Vagina (tissue), 2 donors: Measurements from ENCODE around the gene RAC3. TPM values are rescaled to one million over a fixed set of nuclear protein-coding genes. Genes with fewer than 3 reads are reported as not detected.

Source experiments
- DNase-seq, 2 donors: peaks; one replicate each; pipeline ENCODE4 v3.0.0-alpha.2; 2017; ENCODE audit errors: extremely low spot score in 2 of 2
- H3K27ac ChIP-seq: fragments of 200-600 bp; sonication (generic); one replicate; pipeline ENCODE4 v1.5.1; 2019
- H3K27me3 ChIP-seq: fragments of 200-600 bp; sonication (generic); one replicate; pipeline ENCODE4 v1.5.1; 2019
- H3K36me3 ChIP-seq, 2 donors: fragments of 200-600 bp; sonication (generic); one replicate each; pipeline ENCODE4 v1.5.1; 2017 to 2019
- H3K4me1 ChIP-seq: fragments of 200-600 bp; sonication (generic); one replicate; pipeline ENCODE4 v1.5.1; 2019
- H3K4me3 ChIP-seq, 2 donors: fragments of 200-600 bp; sonication (generic); 1 replicate in 1 of 2; 2 replicates in 1 of 2; pipeline ENCODE4 v1.5.1; 2016 to 2019
- H3K9me3 ChIP-seq: fragments of 200-600 bp; sonication (generic); one replicate; pipeline ENCODE4 v1.5.1; 2019
- CTCF ChIP-seq, 3 experiments: fragments of 450-650 bp in 2 of 3; fragments of 200-600 bp in 1 of 3; sonication (generic) in 1 of 3; IDR thresholded peaks; one replicate each; pipeline ENCODE4 v1.5.1; 2017 to 2019; ENCODE audit warnings: antibody characterized with exemption in 3 of 3, mild to moderate bottlenecking in 2 of 3, moderate library complexity in 2 of 3
- POLR2A ChIP-seq, 2 donors: fragments of 450-650 bp; IDR thresholded peaks; one replicate each; pipeline ENCODE4 v1.6.1; 2017; ENCODE audit warnings: antibody characterized with exemption in 2 of 2, mild to moderate bottlenecking in 2 of 2, moderate library complexity in 2 of 2
- POLR2AphosphoS5 ChIP-seq, 2 donors: sonication (generic); formaldehyde crosslinking; IDR thresholded peaks; one replicate each; pipeline ENCODE4 v1.9.0; 2017; ENCODE audit warnings: antibody characterized with exemption in 2 of 2, mild to moderate bottlenecking in 2 of 2, low read depth in 1 of 2; ENCODE audit not compliant: insufficient read depth in 1 of 2
- intact Hi-C: fragments of 100-400 bp; cut with DNase I; formaldehyde crosslinking; loops from one replicate; pipeline ENCODE4 v1.15.1; 2023
- total RNA-seq: library from RNA; depleted of rRNA; stranded (reverse); fragments of >200 nt; gene quantifications from one replicate; pipeline ENCODE4 v1.2.3, GENCODE V29; 2016

Gene RAC3
- total RNA-seq, 1 donor from 2014 or later = 12.8 TPM

GRCh38 chr17:82004517-82005455 is 26.7 kb upstream of the RAC3 start:
- Histone ChIP-seq H3K36me3 (no peaks in the 10 kb centered on the region), H3K4me1 (peaks cover 50% of the 10 kb centered on the region), H3K27me3 (no peaks in the 10 kb centered on the region), H3K27ac (peak overlapping the region; percentile 74), H3K9me3 (no peaks in the 10 kb centered on the region), H3K4me3 (no peak overlapping the region)
- intact Hi-C loops = no loop called here
- DNase-seq = no peak
- TF ChIP-seq CTCF (IDR thresholded peaks at IDR 0.05) (no peak), POLR2A (IDR thresholded peaks at IDR 0.05) (no peak), POLR2AphosphoS5 (IDR thresholded peaks at IDR 0.05; ENCODE audit: insufficient read depth in 1 of 2, low read depth in 1 of 2) (no peak)

GRCh38 chr17:82005701-82006348 is 25.7 kb upstream of the RAC3 start:
- Histone ChIP-seq H3K27me3 (no peaks in the 10 kb centered on the region), H3K4me1 (peaks cover 50% of the 10 kb centered on the region), H3K4me3 (no peak overlapping the region), H3K27ac (no peak overlapping the region), H3K9me3 (no peaks in the 10 kb centered on the region), H3K36me3 (no peaks in the 10 kb centered on the region)
- no peak for TF ChIP-seq POLR2A (IDR thresholded peaks at IDR 0.05)
- no peak for TF ChIP-seq CTCF (IDR thresholded peaks at IDR 0.05)
- no peak for TF ChIP-seq POLR2AphosphoS5 (IDR thresholded peaks at IDR 0.05; ENCODE audit: insufficient read depth in 1 of 2, low read depth in 1 of 2)
- DNase-seq = no peak
- intact Hi-C loops = no loop called here

GRCh38 chr17:82006468-82007227 is 24.8 kb upstream of the RAC3 start:
- intact Hi-C loops = no loop called here
- TF ChIP-seq POLR2AphosphoS5 (IDR thresholded peaks at IDR 0.05; ENCODE audit: insufficient read depth in 1 of 2, low read depth in 1 of 2) (peak in 1 of 2 donors; percentile 24), CTCF (IDR thresholded peaks at IDR 0.05) (no peak)
- Histone ChIP-seq H3K9me3 (no peaks in the 10 kb centered on the region), H3K4me1 (peaks cover 50% of the 10 kb centered on the region), H3K4me3 (no peak overlapping the region), H3K27ac (peak overlapping the region; percentile 51), H3K36me3 (no peaks in the 10 kb centered on the region), H3K27me3 (no peaks in the 10 kb centered on the region)
- no peak for DNase-seq

- no peak for TF ChIP-seq POLR2A (IDR thresholded peaks at IDR 0.05)
- TF ChIP-seq CTCF (IDR thresholded peaks at IDR 0.05) = no peak
- no peak for TF ChIP-seq POLR2AphosphoS5 (IDR thresholded peaks at IDR 0.05; ENCODE audit: insufficient read depth in 1 of 2, low read depth in 1 of 2)
- no peak overlapping the region for H3K27ac ChIP-seq
- H3K9me3 ChIP-seq = no peaks in the 10 kb centered on the region
- no peak overlapping the region for H3K4me3 ChIP-seq
- no peaks in the 10 kb centered on the region for H3K36me3 ChIP-seq
- no peak for DNase-seq
- peaks cover 53% of the 10 kb centered on the region for H3K4me1 ChIP-seq
- intact Hi-C loops = no loop called here
- no peaks in the 10 kb centered on the region for H3K27me3 ChIP-seq
These were observed 24.3 kb upstream of the RAC3 start for GRCh38 chr17:82007228-82007494.
